HCT116 (cell line): ENCODE data around the gene SEPTIN2.

Source experiments
- EZH2phosphoT487 ChIP-seq: fragments of 200-600 bp; IDR thresholded peaks from 2 replicates; pipeline ENCODE4 v1.6.1; 2018; ENCODE audit warnings: antibody characterized with exemption, borderline replicate concordance
- SRF ChIP-seq: IDR thresholded peaks from 2 replicates; pipeline ENCODE4 v1.6.1; 2012; ENCODE audit warnings: low read depth
- ZBTB33 ChIP-seq: IDR thresholded peaks from 2 replicates; pipeline ENCODE4 v1.6.1; 2011; ENCODE audit warnings: mild to moderate bottlenecking, low read length, moderate library complexity; ENCODE audit not compliant: insufficient replicate concordance; ENCODE audit errors: extremely low read depth
- TF ChIP-seq, protein P1 (sequence below), 3 experiments: fragments of 200-600 bp in 1 of 3; sonication (generic) in 1 of 3; IDR thresholded peaks in 2 of 3; conservative IDR thresholded peaks in 1 of 3; 2 replicates each; pipeline ENCODE4 v1.5.1; 2012 to 2017; ENCODE audit warnings: low read depth in 2 of 3, low read length in 2 of 3, antibody characterized with exemption in 1 of 3, borderline replicate concordance in 1 of 3, control low read depth in 1 of 3, mild to moderate bottlenecking in 1 of 3, mixed read lengths in 1 of 3, mixed run types in 1 of 3, moderate library complexity in 1 of 3; ENCODE audit not compliant: insufficient read depth in 1 of 3

DNA sequence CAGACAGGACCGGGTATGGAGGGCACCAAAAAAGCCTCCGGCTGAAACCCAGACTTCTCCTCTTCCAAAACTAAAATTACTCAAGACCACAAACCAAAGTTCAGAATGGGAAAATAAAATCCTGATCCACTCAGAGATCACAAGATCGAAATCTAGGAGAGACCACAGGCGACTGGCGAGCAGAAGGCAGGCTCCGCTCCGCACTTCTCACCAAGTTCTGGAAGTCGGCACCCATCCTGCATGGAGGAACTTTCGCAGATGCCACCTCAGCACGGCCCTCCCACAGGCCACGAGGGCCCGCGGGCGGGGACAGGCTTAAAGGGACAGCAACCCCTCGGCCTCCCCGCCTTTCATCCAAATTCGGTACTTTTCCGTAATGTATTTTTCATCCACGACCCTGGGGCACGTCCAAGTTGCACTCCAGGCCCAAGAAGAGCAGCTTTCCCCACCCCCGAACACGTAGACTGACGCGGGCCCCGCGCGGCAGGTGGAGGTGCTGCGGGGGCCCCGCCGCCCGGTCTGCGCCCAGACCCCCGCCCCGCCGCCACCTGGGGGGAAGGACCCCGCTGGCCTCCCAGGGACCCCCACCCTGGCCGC, 43.9 kb upstream of the SEPTIN2 start:
- TF ChIP-seq SRF (no peak), EZH2phosphoT487 (no peak), ZBTB33 (no peak)
- TF ChIP-seq, protein P1, sequence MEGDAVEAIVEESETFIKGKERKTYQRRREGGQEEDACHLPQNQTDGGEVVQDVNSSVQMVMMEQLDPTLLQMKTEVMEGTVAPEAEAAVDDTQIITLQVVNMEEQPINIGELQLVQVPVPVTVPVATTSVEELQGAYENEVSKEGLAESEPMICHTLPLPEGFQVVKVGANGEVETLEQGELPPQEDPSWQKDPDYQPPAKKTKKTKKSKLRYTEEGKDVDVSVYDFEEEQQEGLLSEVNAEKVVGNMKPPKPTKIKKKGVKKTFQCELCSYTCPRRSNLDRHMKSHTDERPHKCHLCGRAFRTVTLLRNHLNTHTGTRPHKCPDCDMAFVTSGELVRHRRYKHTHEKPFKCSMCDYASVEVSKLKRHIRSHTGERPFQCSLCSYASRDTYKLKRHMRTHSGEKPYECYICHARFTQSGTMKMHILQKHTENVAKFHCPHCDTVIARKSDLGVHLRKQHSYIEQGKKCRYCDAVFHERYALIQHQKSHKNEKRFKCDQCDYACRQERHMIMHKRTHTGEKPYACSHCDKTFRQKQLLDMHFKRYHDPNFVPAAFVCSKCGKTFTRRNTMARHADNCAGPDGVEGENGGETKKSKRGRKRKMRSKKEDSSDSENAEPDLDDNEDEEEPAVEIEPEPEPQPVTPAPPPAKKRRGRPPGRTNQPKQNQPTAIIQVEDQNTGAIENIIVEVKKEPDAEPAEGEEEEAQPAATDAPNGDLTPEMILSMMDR (IDR thresholded peaks at IDR 0.05 in 2 of 3, conservative IDR thresholded peaks at IDR 0.05 in 1 of 3; ENCODE audit: borderline replicate concordance in 1 of 3, insufficient read depth in 1 of 3, low read depth in 2 of 3, low read length in 2 of 3) = no peak
